Activated naive CD8-positive, alpha-beta T cell (primary cell): ENCODE data around the gene AHDC1.
"Not testable (repeated sequence)": the region's sequence is repeated elsewhere in the genome, so short reads cannot be mapped to it uniquely, and the experiment has no call there.

Source experiments
- H3K27ac Mint-ChIP-seq: one replicate; pipeline ENCODE4 v1.8.0; 2021; ENCODE audit warnings: mixed read lengths
- H3K27me3 Mint-ChIP-seq: one replicate; pipeline ENCODE4 v1.8.0; 2021; ENCODE audit warnings: mixed read lengths
- H3K36me3 Mint-ChIP-seq: one replicate; pipeline ENCODE4 v1.8.0; 2021; ENCODE audit warnings: mixed read lengths
- H3K4me1 Mint-ChIP-seq: one replicate; pipeline ENCODE4 v1.8.0; 2021; ENCODE audit warnings: low read depth, mixed read lengths
- H3K4me3 Mint-ChIP-seq: one replicate; pipeline ENCODE4 v1.8.0; 2021; ENCODE audit warnings: mild to moderate bottlenecking, mixed read lengths
- H3K9me3 Mint-ChIP-seq: one replicate; pipeline ENCODE4 v1.8.0; 2021; ENCODE audit warnings: low read depth, mixed read lengths

The AHDC1 gene

GRCh38 chr1:27603681-27604578 lies at the start of gene AHDC1:
Gene AHDC1 (minus strand): TSS chr1:27604144. CDS start chr1:27552115, 52,029 bp downstream.
- Mint-ChIP-seq H3K4me3 (peak within 1 kb of the TSS; percentile 94), H3K36me3 (no peaks in the 10 kb centered on the region), H3K4me1 (peaks cover 51% of the 10 kb centered on the region), H3K9me3 (no peaks in the 10 kb centered on the region), H3K27ac (peak within 1 kb of the TSS; percentile 78), H3K27me3 (no peaks in the 10 kb centered on the region)

- Mint-ChIP-seq H3K4me3 (no peak overlapping the region), H3K4me1 (peaks cover 15% of the 10 kb centered on the region), H3K9me3 (no peaks in the 10 kb centered on the region), H3K27me3 (no peaks in the 10 kb centered on the region), H3K36me3 (no peaks in the 10 kb centered on the region), H3K27ac (no peak overlapping the region)
Observed at GRCh38 chr1:27652111-27652864, 48.3 kb upstream of the AHDC1 start.

- H3K36me3 Mint-ChIP-seq = no peaks in the 10 kb centered on the region
- peak overlapping the region; percentile 58 for H3K27ac Mint-ChIP-seq
- no peak overlapping the region for H3K4me3 Mint-ChIP-seq
- no peaks in the 10 kb centered on the region for H3K27me3 Mint-ChIP-seq
- H3K4me1 Mint-ChIP-seq = peaks cover 15% of the 10 kb centered on the region
- no peaks in the 10 kb centered on the region for H3K9me3 Mint-ChIP-seq
Observed at GRCh38 chr1:27650539-27651175, 46.7 kb upstream of the AHDC1 start.

GRCh38 chr1:27650171-27650538 lies 46.2 kb upstream of the AHDC1 start:
- Mint-ChIP-seq H3K27me3 (no peaks in the 10 kb centered on the region), H3K4me3 (no peak overlapping the region), H3K36me3 (no peaks in the 10 kb centered on the region), H3K4me1 (peaks cover 14% of the 10 kb centered on the region), H3K27ac (peak overlapping the region; percentile 22), H3K9me3 (no peaks in the 10 kb centered on the region)

- Mint-ChIP-seq H3K27me3 (no peaks in the 10 kb centered on the region), H3K9me3 (no peaks in the 10 kb centered on the region), H3K27ac (no peak overlapping the region), H3K36me3 (no peaks in the 10 kb centered on the region), H3K4me3 (no peak overlapping the region), H3K4me1 (peaks cover 17% of the 10 kb centered on the region)
Observed at GRCh38 chr1:27649306-27649635, 45.3 kb upstream of the AHDC1 start.

GRCh38 chr1:27648602-27649305 lies 44.8 kb upstream of the AHDC1 start:
- no peaks in the 10 kb centered on the region for H3K27me3 Mint-ChIP-seq
- H3K4me1 Mint-ChIP-seq = peaks cover 23% of the 10 kb centered on the region
- no peaks in the 10 kb centered on the region for H3K36me3 Mint-ChIP-seq
- no peak overlapping the region for H3K4me3 Mint-ChIP-seq
- H3K9me3 Mint-ChIP-seq = no peaks in the 10 kb centered on the region
- H3K27ac Mint-ChIP-seq = no peak overlapping the region

GRCh38 chr1:27647328-27647727 lies 43.4 kb upstream of the AHDC1 start:
- H3K27ac Mint-ChIP-seq = no peak overlapping the region

GRCh38 chr1:27646676-27647075 lies 42.7 kb upstream of the AHDC1 start:
- no peaks in the 10 kb centered on the region for H3K36me3 Mint-ChIP-seq
- H3K4me1 Mint-ChIP-seq = peaks cover 27% of the 10 kb centered on the region
- H3K27ac Mint-ChIP-seq = no peak overlapping the region

More at GRCh38 chr1:27647328-27647727, 43.4 kb upstream of the AHDC1 start:
- Mint-ChIP-seq H3K27me3 (no peaks in the 10 kb centered on the region), H3K4me3 (no peak overlapping the region), H3K36me3 (no peaks in the 10 kb centered on the region), H3K9me3 (no peaks in the 10 kb centered on the region), H3K4me1 (peaks cover 27% of the 10 kb centered on the region)

GRCh38 chr1:27645071-27645415 lies 41.1 kb upstream of the AHDC1 start:
- no peaks in the 10 kb centered on the region for H3K9me3 Mint-ChIP-seq
- H3K4me3 Mint-ChIP-seq = no peak overlapping the region
- H3K36me3 Mint-ChIP-seq = no peaks in the 10 kb centered on the region
- no peaks in the 10 kb centered on the region for H3K27me3 Mint-ChIP-seq
- no peak overlapping the region for H3K27ac Mint-ChIP-seq
- peaks cover 16% of the 10 kb centered on the region for H3K4me1 Mint-ChIP-seq

More at GRCh38 chr1:27646676-27647075, 42.7 kb upstream of the AHDC1 start:
- Mint-ChIP-seq H3K27me3 (no peaks in the 10 kb centered on the region), H3K4me3 (no peak overlapping the region), H3K9me3 (no peaks in the 10 kb centered on the region)

GRCh38 chr1:27644369-27645070 lies 40.6 kb upstream of the AHDC1 start:
- Mint-ChIP-seq H3K4me1 (peaks cover 14% of the 10 kb centered on the region), H3K36me3 (no peaks in the 10 kb centered on the region), H3K27ac (peak overlapping the region; percentile 34), H3K9me3 (no peaks in the 10 kb centered on the region), H3K4me3 (no peak overlapping the region), H3K27me3 (no peaks in the 10 kb centered on the region)

GRCh38 chr1:27643600-27644368 lies 39.8 kb upstream of the AHDC1 start:
- Mint-ChIP-seq H3K4me1 (peaks cover 15% of the 10 kb centered on the region), H3K27ac (peak overlapping the region; percentile 34)

GRCh38 chr1:27640514-27640913 lies 36.6 kb upstream of the AHDC1 start:
- H3K27ac Mint-ChIP-seq, H3K36me3 Mint-ChIP-seq, H3K4me3 Mint-ChIP-seq, H3K9me3 Mint-ChIP-seq, H3K27me3 Mint-ChIP-seq: not testable (repeated sequence)
- peaks cover 33% of the 10 kb centered on the region for H3K4me1 Mint-ChIP-seq

More at GRCh38 chr1:27643600-27644368, 39.8 kb upstream of the AHDC1 start:
- Mint-ChIP-seq H3K36me3 (no peaks in the 10 kb centered on the region), H3K27me3 (no peaks in the 10 kb centered on the region), H3K9me3 (no peaks in the 10 kb centered on the region), H3K4me3 (no peak overlapping the region)

- H3K4me3 Mint-ChIP-seq = no peak overlapping the region
- H3K27me3 Mint-ChIP-seq = no peaks in the 10 kb centered on the region
- H3K36me3 Mint-ChIP-seq = no peaks in the 10 kb centered on the region
- no peaks in the 10 kb centered on the region for H3K9me3 Mint-ChIP-seq
- no peak overlapping the region for H3K27ac Mint-ChIP-seq
- H3K4me1 Mint-ChIP-seq = peaks cover 34% of the 10 kb centered on the region
Observed at GRCh38 chr1:27638805-27639204, 34.9 kb upstream of the AHDC1 start.
